Measurements from ENCODE around the gene ATRNL1. TPM values are rescaled to one million over a fixed set of nuclear protein-coding genes. Genes with fewer than 3 reads are reported as not detected.

Gene ATRNL1
- total RNA-seq, 1 experiment from 2014 or later: 8.8 TPM

- no peaks in the 10 kb centered on the region for H3K27me3 Mint-ChIP-seq (ENCODE audit: unreplicated experiment)
- CTCF ChIA-PET: no interaction called here
- no peaks in the 10 kb centered on the region for H3K36me3 Mint-ChIP-seq (ENCODE audit: insufficient read depth, unreplicated experiment)
- peak; percentile 51 for DNase-seq
- no peaks in the 10 kb centered on the region for H3K9me3 Mint-ChIP-seq (ENCODE audit: low read depth, unreplicated experiment)
- H3K4me3 Mint-ChIP-seq (ENCODE audit: low read depth, unreplicated experiment): no peak overlapping the region
- H3K27ac Mint-ChIP-seq (ENCODE audit: unreplicated experiment): no peak overlapping the region
- intact Hi-C loops (cut with micrococcal nuclease; ENCODE audit: unreplicated experiment): loop anchor here (1.0 kb wide), 3 partner anchors 62 to 276 kb away; no protein-coding TSS in a partner anchor
- BruUV-seq (replicated peaks): no TSS peak
- no peaks in the 10 kb centered on the region for H3K4me1 Mint-ChIP-seq (ENCODE audit: low read depth, unreplicated experiment)
- TF ChIP-seq, protein P1, sequence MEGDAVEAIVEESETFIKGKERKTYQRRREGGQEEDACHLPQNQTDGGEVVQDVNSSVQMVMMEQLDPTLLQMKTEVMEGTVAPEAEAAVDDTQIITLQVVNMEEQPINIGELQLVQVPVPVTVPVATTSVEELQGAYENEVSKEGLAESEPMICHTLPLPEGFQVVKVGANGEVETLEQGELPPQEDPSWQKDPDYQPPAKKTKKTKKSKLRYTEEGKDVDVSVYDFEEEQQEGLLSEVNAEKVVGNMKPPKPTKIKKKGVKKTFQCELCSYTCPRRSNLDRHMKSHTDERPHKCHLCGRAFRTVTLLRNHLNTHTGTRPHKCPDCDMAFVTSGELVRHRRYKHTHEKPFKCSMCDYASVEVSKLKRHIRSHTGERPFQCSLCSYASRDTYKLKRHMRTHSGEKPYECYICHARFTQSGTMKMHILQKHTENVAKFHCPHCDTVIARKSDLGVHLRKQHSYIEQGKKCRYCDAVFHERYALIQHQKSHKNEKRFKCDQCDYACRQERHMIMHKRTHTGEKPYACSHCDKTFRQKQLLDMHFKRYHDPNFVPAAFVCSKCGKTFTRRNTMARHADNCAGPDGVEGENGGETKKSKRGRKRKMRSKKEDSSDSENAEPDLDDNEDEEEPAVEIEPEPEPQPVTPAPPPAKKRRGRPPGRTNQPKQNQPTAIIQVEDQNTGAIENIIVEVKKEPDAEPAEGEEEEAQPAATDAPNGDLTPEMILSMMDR (IDR thresholded peaks at IDR 0.05; ENCODE audit: unreplicated experiment): peak; percentile 66
Observed at GRCh38 chr10:115417585-115418265, 324.6 kb downstream of the ATRNL1 start.

DNA sequence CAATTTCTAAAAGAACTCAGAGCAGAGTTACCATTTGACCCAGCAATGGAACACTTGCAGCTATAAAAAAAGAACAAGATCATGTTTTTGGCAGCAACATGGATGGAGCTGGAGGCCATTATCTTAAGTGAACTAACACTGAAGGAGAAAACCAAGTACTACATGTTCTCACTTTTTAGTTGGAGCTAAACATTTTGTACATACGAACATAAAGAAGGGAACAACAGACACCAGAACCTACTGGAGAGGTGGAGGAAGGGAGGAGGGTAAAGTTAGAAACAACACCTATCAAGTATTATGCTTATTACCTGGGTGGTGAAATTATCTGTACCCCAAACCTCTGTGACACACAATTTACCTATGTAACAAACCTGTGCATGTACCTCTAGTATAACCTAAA lies 329.5 kb downstream of the ATRNL1 start:
- DNase-seq: no peak
- H3K27me3 Mint-ChIP-seq (ENCODE audit: unreplicated experiment): no peaks in the 10 kb centered on the region
- H3K4me1 Mint-ChIP-seq (ENCODE audit: low read depth, unreplicated experiment): no peaks in the 10 kb centered on the region
- CTCF ChIA-PET: interaction anchor here (0.6 kb wide), 1 partner anchor 20 kb away, joined by 3 read pairs; no protein-coding TSS in a partner anchor
- H3K27ac Mint-ChIP-seq (ENCODE audit: unreplicated experiment): no peak overlapping the region
- H3K4me3 Mint-ChIP-seq (ENCODE audit: low read depth, unreplicated experiment): no peak overlapping the region
- no TSS peak for BruUV-seq (replicated peaks)
- H3K9me3 Mint-ChIP-seq (ENCODE audit: low read depth, unreplicated experiment): no peaks in the 10 kb centered on the region
- intact Hi-C loops (cut with micrococcal nuclease; ENCODE audit: unreplicated experiment): no loop called here
- no peaks in the 10 kb centered on the region for H3K36me3 Mint-ChIP-seq (ENCODE audit: insufficient read depth, unreplicated experiment)
- TF ChIP-seq, protein P1 (IDR thresholded peaks at IDR 0.05; ENCODE audit: unreplicated experiment): no peak

GRCh38 chr10:115427611-115428010 lies 334.4 kb downstream of the ATRNL1 start:
- Mint-ChIP-seq H3K27me3 (ENCODE audit: unreplicated experiment) (no peaks in the 10 kb centered on the region), H3K4me1 (ENCODE audit: low read depth, unreplicated experiment) (no peaks in the 10 kb centered on the region), H3K4me3 (ENCODE audit: low read depth, unreplicated experiment) (no peak overlapping the region), H3K36me3 (ENCODE audit: insufficient read depth, unreplicated experiment) (no peaks in the 10 kb centered on the region), H3K27ac (ENCODE audit: unreplicated experiment) (no peak overlapping the region), H3K9me3 (ENCODE audit: low read depth, unreplicated experiment) (no peaks in the 10 kb centered on the region)
- TF ChIP-seq, protein P1 (IDR thresholded peaks at IDR 0.05; ENCODE audit: unreplicated experiment): no peak
- BruUV-seq (replicated peaks): no TSS peak
- no peak for DNase-seq
- CTCF ChIA-PET: no interaction called here
- intact Hi-C loops (cut with micrococcal nuclease; ENCODE audit: unreplicated experiment): no loop called here

- Mint-ChIP-seq H3K4me1 (ENCODE audit: low read depth, unreplicated experiment) (no peaks in the 10 kb centered on the region), H3K4me3 (ENCODE audit: low read depth, unreplicated experiment) (no peak overlapping the region), H3K27me3 (ENCODE audit: unreplicated experiment) (no peaks in the 10 kb centered on the region), H3K36me3 (ENCODE audit: insufficient read depth, unreplicated experiment) (no peaks in the 10 kb centered on the region), H3K27ac (ENCODE audit: unreplicated experiment) (no peak overlapping the region), H3K9me3 (ENCODE audit: low read depth, unreplicated experiment) (no peaks in the 10 kb centered on the region)
- intact Hi-C loops (cut with micrococcal nuclease; ENCODE audit: unreplicated experiment): loop anchor here (1.0 to 10.0 kb wide), 5 partner anchors 135 to 954 kb away; no protein-coding TSS in a partner anchor
- CTCF ChIA-PET: no interaction called here
- DNase-seq: no peak
- BruUV-seq (replicated peaks): no TSS peak
- TF ChIP-seq, protein P1 (IDR thresholded peaks at IDR 0.05; ENCODE audit: unreplicated experiment): no peak
Observed at GRCh38 chr10:115432188-115432819, 339.1 kb downstream of the ATRNL1 start.

All from Calu3 (cell line).